GM21528 (cell line): Measurements from ENCODE around the gene ANKH.

Experiments
- ATAC-seq: cut with Tn5 transposase; IDR thresholded peaks from one replicate; pipeline ENCODE4 v1.9.1; 2021; ENCODE audit warnings: mild to moderate bottlenecking, moderate library complexity; ENCODE audit not compliant: unreplicated experiment, low FRiP score

ANKH gene

DNA sequence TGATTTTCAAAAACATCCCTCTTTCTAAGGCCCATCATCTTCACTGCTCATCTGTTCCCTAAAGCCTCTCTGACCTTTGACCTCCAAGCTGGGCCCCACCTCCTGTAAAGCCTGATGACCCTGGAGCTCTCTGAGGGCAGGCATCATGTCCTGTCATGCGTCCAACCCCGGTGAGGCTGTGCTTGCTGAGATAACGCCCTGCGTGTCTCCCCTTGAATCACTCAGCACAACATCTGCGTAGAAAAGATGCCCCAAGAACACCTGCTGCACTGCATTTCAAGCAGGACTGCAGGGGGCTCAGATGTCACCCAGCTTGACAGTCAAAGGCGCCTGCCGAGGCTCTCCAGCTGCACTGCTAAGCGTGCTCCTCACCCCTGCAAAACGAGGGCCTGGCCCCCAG, 129.1 kb downstream of the ANKH start:
- no peak for ATAC-seq

DNA sequence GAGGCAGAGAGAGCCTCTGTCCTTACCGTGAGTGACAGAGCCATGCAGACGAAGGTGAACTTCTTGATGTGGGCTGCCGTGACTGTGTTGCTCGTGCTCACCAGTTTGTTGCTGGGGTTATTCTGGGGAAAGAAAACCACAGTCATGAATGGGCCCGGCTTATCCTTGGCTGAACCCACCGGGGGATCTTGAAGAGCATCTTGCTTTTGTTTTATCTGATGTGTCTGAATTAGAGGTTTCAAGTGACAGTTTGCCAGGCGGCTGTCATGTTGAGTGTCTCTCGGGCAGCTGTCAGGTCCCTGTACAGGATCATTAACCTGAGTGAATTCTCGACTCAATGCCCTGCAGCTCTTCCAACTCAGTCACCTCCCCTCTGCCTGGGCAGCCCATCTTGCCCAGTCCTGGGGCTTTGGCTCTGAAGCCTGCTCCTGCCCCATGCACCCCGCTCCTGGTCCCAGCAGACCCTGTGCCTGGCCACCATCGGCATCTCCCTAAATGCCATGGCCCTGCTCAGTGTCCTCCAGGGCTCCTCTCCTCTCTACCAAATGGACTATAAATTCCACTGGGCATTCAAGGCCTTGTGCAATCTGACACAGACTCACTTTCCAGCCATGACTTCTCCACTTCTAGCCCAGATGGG, 129.7 kb downstream of the ANKH start:
- no peak for ATAC-seq

DNA sequence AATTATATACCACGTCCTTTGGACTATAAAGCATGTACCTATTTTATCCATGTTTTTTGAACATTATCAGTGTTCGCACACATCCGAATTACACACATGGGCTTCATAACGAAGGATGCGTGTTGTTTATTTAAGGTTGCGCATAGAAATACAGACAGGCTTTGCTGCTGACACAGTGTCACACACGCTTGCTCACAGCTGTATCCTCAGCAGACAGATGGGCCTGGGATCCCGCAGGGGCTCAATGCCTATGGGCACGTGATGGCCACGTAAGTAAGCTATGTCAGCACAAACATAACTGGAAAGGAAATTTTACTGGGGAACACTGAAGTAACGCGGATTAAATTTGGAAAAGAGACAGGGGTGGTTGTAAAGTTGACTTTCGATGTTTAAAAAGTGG, 130.4 kb downstream of the ANKH start:
- ATAC-seq = no peak

DNA sequence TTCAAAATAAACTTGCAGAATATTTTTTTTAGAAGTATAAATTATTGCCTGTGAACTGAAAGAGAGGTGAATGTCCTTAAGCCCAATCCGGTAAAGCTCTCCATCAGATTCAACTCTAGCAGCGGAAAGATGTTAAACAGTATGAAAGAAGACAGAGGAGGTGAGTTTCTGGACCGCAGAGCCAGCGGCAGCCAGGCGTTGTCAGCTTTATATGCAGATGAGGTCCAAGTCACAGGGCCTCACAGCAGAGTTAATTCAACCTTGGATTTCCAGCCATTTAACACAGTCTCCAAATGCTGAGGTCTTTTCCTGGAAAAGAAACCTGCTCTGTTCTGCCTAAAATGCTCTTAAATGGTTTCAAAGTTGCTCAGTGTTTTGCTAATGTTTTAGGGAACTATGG, 131.6 kb downstream of the ANKH start:
- ATAC-seq = no peak

DNA sequence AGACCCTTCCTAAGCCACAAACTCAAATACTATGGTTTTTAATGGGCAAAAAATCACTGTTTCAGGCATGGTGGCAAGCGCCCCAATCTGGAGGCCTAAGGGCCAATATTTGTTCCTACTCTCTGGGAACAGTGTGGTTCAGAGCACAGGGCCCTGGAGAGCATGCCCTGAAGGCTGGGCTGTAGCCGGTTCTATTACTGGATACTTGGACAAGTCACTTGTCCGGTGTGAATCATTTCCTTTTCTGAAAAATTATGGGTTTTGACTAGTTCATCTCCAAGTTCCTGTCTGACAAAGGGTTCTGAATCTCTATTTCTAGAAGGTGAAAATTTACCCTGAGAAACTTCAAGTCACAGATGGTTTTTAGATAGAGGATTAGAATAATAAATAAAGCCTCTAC, 132.0 kb downstream of the ANKH start:
- ATAC-seq = no peak

DNA sequence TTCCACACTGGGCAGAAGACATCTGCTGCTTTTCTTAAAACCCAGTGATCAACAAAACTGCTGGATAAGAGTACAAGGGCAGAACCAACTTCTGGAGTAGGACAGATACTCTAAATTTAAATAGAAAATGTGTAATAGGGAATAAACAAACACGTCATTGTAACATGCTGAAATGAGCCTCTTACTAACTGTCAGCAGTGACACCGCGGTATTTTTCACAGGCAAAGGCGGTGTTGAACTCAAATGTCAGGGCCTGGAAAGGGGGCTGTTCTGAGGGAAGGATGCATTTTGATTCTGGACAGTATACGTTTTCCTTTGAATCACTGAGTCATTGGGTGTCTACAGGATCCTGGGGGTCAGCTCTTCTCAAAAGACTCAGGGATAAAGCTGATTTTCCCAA, 133.5 kb downstream of the ANKH start:
- ATAC-seq = no peak

DNA sequence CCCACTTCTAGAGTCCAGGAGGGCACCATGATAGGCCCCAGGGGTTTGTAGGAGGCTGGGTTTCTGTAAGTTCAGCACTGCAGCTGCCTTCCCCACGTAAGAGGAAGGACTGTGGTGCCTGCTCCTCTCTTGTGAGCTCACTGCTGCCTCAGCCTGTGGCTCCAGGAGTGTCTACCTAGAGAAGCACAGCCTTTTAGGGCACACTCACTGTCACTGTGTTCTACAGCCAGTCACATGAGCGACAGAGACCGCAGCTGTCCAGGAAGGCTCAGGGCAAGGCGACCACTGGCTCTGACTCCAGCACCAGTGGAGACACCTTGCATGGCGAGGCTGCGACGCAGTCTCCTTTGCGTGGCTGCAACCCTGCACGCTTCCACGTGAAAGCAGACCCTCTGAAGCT, 134.3 kb downstream of the ANKH start:
- ATAC-seq = no peak

DNA sequence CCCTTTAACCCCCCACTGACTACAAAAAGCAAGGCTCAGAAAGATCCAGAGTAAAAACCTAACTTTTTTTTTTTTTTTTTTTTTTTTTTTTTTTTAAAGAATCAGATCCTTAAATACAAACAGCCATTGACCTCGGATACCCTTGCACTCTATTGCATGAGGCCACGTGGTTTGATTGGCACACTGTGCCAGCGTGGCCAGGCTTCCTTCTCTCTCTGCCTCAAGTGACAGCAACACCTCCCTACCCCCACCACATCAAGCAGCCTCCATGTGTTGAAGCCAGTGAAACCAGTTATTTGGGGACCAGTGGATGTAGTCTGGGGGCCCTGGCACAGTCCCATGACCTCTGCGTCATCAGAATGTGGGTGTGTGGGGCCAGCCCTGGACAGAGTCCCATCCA, 135.6 kb downstream of the ANKH start:
- ATAC-seq = no peak

DNA sequence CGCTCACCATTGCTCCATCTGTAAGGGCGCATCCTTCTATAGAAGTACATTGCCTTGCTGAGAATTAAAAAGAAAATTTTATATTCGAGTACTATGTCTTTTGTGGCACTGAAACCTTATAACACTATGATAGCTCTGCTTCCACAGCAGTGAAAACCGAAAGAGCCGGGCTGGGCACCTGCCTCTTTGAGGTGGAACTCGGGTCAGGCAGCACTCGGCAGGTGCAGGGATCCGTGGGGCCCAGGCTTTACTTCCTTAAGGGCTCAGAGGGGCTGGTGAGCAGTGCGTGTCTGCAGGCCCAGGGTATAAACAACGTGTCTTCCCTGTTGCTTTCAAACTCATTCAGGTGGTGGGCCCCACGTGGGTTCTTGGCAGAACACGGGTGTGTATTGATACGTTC, 137.2 kb downstream of the ANKH start:
- no peak for ATAC-seq

DNA sequence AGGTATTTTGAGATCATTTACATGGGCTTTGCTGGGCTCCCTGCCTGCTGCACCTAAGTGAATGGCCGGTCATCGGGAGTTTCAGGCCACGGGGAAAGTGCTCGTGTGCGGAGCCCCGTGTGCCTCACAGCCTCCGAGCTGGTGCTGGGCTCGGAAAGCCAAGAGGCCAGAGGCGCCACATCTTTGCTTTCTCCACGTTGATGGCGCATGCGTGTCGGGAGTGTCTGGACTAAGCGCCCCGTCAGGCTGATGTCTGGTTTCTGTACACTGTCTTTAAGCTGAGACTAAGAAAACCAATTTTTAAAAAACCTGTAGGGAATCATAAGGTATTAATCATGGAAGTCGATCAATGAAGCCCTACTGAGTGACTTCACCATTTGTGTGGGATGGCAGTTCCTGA, 137.9 kb downstream of the ANKH start:
- ATAC-seq = no peak

DNA sequence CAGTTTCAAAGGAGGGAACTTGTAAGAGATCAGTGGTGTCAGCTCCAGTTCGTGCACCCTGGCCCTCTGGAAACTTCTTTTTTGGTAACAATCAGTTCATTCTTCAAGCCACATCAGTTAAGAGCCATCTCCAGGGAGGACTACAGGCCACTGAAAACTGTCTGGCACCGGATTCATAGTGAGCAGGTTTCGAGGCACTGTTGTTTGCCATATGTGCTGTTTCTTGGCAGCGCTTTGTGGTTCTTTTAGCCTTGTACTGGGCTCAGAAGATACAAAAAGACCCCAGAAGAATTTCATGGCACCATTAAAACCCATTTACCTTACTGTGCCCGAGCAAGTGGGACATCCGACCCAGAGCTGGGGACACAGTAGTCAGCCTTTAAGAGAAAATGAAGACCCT, 138.6 kb downstream of the ANKH start:
- no peak for ATAC-seq

DNA sequence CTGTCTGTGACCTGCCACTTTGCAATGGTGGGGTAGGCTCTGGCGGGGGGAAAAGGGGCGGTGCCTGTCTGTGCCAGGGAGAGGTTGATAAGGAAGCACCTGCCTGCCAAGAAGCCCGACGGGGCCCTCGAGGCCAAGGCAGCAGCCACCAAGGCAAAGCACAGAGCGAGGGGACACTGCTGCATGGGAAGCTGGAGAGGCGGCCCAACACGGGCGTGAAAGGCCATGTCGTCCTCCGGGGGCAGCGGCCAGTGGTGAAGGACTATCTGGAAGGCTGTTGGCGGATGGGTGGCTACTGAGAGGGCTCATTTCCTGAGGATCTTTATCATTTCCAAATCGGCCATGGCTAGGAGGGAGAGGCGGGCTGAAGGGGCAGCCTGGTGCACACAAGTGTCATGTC, 140.7 kb downstream of the ANKH start:
- ATAC-seq = no peak

DNA sequence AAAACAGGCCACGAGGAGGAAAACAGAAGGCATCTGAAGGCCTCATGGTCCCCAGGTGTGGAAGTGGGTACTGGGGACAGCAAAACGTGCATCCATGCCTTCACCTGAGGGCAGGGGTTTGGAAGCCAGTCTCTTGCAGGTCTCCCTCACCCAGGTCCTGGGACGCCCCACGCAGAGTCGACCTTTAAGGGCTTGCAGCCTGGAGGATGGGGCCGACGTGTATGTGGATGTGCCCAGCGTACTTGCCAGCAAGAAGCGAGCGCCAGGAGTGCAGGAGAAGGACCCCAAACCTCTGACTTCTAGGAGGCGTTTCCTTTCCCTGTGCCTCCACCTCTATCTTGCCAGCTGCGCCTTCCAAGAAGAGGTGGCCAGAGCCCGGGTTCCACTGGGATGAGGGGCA, 141.1 kb downstream of the ANKH start:
- ATAC-seq = no peak

DNA sequence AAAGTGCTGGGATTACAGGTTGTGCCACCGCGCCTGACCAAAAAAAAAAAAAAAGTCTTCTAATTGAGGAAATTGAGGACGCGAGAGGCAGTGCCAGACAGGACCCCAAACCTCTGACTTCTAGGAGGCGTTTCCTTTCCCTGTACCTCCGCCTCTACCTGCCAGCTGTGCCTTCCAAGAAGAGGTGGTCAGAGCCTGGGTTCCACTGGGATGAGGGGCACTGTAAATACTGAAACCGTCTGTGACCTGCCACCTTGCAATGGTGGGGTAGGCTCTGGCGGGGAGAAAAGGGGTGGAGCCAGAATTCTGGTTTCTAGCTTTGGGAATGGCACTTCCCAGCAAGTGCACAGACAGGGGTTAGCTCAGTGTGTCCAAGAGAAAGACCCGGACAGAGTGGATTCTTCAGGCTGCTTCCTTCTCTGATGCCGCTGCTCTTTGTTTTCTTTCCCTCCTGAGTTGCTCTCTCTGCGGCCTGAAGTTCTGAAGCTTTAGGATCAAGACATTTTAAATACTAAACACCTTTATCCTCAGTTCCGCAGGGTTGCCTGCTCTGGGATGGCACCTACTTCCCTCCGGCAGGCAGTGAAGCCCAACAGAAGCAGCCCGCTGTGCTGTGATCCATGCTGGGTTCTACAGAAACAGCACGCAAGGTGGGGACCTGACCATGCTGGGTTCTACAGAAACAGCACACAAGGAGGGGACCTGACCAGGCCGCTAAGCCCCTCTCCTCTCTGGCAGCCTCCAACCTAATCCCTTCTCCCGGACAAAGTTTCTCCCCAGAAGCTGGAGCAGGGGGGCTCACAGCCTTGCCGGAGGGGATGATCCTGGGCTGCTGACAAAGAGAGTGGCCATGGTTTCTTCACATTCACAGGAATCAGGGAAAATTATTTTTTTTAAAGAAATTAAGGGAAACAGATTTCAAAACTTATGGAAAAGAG, 141.9 kb downstream of the ANKH start:
- ATAC-seq = no peak

DNA sequence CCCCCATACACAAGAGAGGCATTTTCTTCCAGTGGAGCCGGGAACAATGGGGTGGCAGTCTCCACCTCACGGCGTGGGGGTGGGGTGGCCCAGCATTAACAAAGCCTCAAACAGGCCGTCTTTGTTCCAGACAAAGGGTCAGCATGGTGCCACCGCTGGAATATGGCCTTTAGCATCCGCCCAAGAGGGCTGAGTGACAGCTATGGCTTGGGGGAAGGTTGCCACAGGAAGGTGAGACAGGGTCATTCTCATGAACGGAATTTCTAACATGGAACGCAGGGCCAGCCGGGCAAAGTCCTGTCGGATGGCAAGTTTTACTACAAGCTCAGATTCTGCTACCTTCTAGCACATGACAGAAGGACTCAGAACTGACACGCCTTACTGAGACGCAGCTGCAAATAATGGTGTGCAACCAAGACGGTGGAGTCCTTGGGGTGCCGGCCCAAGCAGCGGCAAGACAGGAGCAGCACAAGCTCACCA, 143.1 kb downstream of the ANKH start:
- no peak for ATAC-seq

DNA sequence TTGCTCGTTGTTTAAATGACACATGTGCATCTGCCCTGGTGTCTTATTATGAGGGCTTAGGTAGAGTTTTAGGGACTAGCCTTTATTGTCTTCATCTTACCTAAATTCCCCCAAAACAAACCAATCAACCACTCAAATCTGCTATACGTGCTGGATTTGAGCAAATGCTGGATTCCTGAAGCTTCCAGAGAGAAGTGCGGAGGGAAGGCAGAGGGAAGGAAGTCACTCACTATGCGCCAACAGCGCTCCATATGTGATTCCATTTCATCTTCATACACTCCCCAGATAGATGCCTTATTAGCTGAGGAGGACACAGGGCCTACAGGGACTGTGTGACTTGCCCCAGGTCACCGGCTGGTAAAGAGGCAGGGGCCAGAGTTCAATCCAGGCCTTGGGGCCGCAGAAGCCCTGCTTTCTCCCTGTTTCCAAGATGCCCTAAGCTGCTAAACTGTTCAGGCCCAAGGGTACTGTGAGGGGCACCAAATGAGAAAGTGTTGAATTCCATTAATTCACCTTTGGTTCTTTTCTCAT, 143.6 kb downstream of the ANKH start:
- ATAC-seq = no peak

DNA sequence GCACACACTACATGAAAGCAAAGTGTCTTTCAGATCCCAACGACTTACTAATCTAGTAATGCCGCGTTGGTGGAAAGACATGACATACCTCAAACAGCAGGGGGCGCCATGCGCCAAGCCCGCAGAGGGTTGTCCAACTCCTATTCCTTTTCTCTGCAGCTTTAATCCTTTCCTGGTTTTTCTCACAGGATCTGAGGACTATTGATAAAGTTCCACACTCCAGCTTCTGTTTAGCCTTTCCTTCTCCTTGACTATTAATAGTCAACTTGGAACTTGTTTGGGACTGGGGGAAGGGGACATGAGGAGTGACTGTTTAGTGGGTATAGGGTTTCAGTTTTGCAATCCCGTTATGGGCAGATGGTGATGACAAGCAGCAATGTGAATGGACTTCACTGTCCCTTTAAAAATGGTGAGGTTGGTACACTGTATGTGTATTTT, 144.1 kb downstream of the ANKH start:
- ATAC-seq = no peak

DNA sequence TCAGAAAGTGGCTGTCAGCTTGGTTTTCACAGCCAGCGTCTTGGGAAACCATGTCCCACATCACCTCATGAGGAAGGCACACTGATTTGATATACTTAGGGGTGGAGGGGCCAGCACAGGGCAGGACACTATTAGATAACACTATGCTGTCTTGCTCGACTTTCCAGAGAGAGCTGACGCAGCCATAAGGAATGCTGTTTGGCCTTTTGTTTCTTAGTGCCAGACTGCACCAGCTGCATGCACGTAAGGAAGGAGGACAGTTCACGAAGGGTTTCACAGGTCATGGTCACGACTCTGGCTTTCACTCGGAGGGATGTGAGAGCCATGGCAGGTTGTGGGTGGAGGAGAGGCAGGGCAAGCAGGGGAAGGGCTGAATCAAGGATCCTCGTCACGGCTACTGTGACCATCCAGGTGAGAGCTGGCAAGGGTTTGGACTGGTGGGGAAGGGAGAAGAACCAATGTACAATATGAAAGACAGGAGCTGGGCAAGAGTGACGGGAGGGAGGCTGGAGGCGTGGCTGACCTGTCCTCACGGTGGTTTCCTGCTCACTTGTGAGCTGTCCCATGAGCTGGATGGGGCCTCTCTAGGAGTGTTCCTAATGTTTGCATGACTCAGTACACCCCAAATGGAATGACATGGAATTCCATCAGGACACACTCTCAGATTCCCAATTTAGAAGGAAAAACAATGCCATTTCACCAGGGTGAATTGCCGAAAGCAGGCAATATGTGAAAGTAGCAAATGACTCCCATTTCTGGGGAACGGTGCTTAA, 145.3 kb downstream of the ANKH start:
- no peak for ATAC-seq

DNA sequence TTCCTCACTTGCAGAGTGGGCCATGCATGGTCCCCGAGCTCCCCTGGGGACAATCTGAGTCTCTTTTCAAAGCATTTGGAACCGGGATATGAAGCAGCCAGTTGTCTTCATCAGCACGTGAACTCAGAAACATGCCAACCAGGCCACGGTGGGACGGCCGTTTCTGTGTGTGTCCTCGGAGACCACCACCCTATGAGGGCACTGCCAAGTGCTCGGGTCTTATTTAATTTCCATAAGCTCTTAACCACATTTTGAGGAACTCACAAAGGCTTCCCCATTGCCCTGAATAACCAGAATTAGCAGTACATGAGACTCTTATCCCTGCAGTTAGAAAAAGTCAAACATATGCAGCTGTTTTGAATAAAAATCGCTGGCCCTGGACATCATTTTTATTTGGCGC, 146.9 kb downstream of the ANKH start:
- no peak for ATAC-seq

DNA sequence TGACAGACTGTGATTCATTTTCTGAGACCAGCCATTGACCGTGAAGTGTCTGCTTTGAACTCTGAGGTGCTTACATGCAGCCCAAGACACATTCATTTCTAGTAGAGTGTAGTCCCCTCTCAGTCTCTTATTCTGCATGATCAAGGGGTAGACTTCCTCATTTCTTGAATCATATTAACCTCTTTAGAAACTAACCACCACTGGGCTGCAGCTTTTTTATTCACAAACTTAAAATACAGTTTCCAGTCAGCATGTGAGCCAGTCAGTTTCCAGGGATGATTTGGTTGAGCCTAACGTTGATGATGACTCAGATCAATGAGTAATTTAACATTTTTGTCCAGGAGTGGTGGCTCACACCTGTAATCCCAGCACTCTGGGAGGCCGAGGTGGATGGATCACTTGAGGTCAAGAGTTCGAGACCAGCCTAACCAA, 147.9 kb downstream of the ANKH start:
- ATAC-seq = no peak

DNA sequence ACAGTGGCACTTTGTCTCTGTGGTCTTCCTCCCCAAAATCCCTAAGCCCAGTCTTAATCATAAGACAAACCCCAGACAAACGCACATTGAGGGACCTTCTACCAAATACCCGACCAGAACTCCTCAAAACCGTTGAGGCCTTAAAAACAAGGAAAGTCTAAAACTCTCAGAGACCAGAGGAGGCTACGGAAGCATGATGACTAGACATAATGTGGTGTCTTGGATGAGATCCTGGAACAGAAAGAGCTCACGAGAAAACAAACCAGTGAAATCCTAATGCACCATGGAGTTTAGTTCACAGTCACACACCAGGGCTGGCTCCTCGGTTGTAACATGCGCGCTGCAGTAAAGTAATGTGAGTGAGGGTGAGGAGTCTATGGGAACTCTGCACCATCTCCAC, 148.7 kb downstream of the ANKH start:
- no peak for ATAC-seq
